Heart left ventricle (tissue), 16 donors: Measurements from ENCODE around the gene PLEKHA6. TPM values are rescaled to one million over a fixed set of nuclear protein-coding genes. Genes with fewer than 3 reads are reported as not detected.

Experiments used
- ATAC-seq, 4 donors: fragments of 200-7000 bp; cut with Tn5 transposase; one replicate each; pipeline ENCODE4 v1.9.1; 2020 to 2022; ENCODE audit warnings: moderate library complexity in 4 of 4, mild to moderate bottlenecking in 3 of 4, moderate number of reproducible peaks in 1 of 4
- DNase-seq, 5 donors: peaks; one replicate each; pipeline ENCODE4 v3.0.0-alpha.2; 2020
- H3K27ac ChIP-seq, 12 donors: fragments of 200-600 bp; sonication (generic) in 4 of 12; one replicate each; pipeline versions ENCODE4 v1.5.0 to v1.8.0; 2016 to 2022; ENCODE audit warnings: mild to moderate bottlenecking in 2 of 12
- H3K27me3 ChIP-seq, 9 donors: fragments of 200-600 bp; sonication (generic) in 2 of 9; one replicate each; pipeline versions ENCODE4 v1.5.1 to v1.8.0; 2016 to 2022; ENCODE audit warnings: mild to moderate bottlenecking in 3 of 9
- H3K36me3 ChIP-seq, 9 donors: fragments of 200-600 bp; sonication (generic) in 2 of 9; one replicate each; pipeline versions ENCODE4 v1.5.0 to v1.8.0; 2018 to 2022; ENCODE audit warnings: mild to moderate bottlenecking in 2 of 9
- H3K4me1 ChIP-seq, 12 donors: fragments of 200-600 bp; sonication (generic) in 4 of 12; one replicate each; pipeline versions ENCODE4 v1.5.0 to v1.8.0; 2016 to 2022; ENCODE audit warnings: mild to moderate bottlenecking in 3 of 12
- H3K4me3 ChIP-seq, 12 donors: fragments of 200-600 bp; sonication (generic) in 4 of 12; one replicate each; pipeline versions ENCODE4 v1.5.0 to v1.8.0; 2017 to 2022; ENCODE audit warnings: mild to moderate bottlenecking in 9 of 12, moderate library complexity in 4 of 12
- H3K9me3 ChIP-seq, 12 donors: fragments of 200-600 bp; sonication (generic) in 4 of 12; one replicate each; pipeline versions ENCODE4 v1.5.0 to v1.8.0; 2016 to 2022; ENCODE audit warnings: mild to moderate bottlenecking in 1 of 12
- POLR2A ChIP-seq, 2 donors: fragments of 450-650 bp; IDR thresholded peaks; one replicate each; pipeline ENCODE4 v1.6.1; 2017; ENCODE audit warnings: antibody characterized with exemption in 2 of 2, mild to moderate bottlenecking in 2 of 2, moderate library complexity in 2 of 2
- WGBS, 4 donors: extraction: QIAGEN DNeasy Blood & Tissue Kit in 2 of 4; methylation state at CpG; one replicate each; pipeline versions ENCODE4 v1.1.5 to v1.1.7; 2013 to 2018; 5-methylcytosine and 5-hydroxymethylcytosine counted together
- intact Hi-C, 10 donors: fragments of 100-400 bp; cut with DNase I; formaldehyde crosslinking; loops; one replicate each; pipeline versions ENCODE4 v1.11.1 to v1.14.2; 2022
- polyA plus RNA-seq, 2 donors: library from polyadenylated mRNA; stranded (reverse); fragments of 200-250 nt; gene quantifications; one replicate each; pipeline ENCODE4 v1.2.3, GENCODE V29; 2013
- total RNA-seq, 9 donors: library from RNA; depleted of rRNA in 2 of 9; stranded (reverse); fragments of >200 nt in 2 of 9; fragmentation: NEBNext Ultra II Directional in 3 of 9; extraction: Animal tissue kit (Norgen Biotek cat#: 25700) in 3 of 9; gene quantifications; one replicate each; pipeline versions ENCODE4 v1.1.0 to v1.2.4, GENCODE V29; 2016 to 2023
- TF ChIP-seq, protein P1 (sequence below), 12 donors: fragments of 200-600 bp; sonication (generic) in 4 of 12; IDR thresholded peaks; one replicate each; pipeline versions ENCODE4 v1.5.0 to v1.8.0; 2018 to 2022; ENCODE audit warnings: antibody characterized with exemption in 12 of 12, mild to moderate bottlenecking in 5 of 12
- donor health status: ischemic (EF 13 %, LVEDD 7.1; RV severe dilation, severe dysfunction).
- donor health status: healthy with polysubstance abuse.
- donor health status: DM: no; HTN: yes; CAD: no.
- donor health status: DM: no; HTN: no; CAD: no.
- donor health status: ischemic (EF 25% LVEDD 6.9; RV normal size, moderate dysfunction).
- donor health status: ischemic (EF 25% LVEDD 5.7; RV mildly dilated, moderate dysfunction).
- donor health status: healthy.
- donor health status: DM: yes; HTN: yes; CAD: no.
- donor health status: ischemic (EF 35%, LVEDD 5.7; RV mildly dilated, moderate dysfunction).
- donor health status: nonischemic (EF 11% LVEDD 7.7; RV severe dilation, severe dysfunction).
- donor health status: DM: yes; HTN: yes; CAD: no.
- donor health status: PGD.
- donor health status: ischemic (EF 29% LVEDD 5.4; RV normal size, mild dysfunction).
- donor health status: nonischemic (EF 23%, LVEDD 6.1; RV moderate dilation, normal function).

PLEKHA6 gene
- total and polyA plus RNA-seq, 11 donors = 5.2 to 33.2 (median 18.9) TPM

DNA sequence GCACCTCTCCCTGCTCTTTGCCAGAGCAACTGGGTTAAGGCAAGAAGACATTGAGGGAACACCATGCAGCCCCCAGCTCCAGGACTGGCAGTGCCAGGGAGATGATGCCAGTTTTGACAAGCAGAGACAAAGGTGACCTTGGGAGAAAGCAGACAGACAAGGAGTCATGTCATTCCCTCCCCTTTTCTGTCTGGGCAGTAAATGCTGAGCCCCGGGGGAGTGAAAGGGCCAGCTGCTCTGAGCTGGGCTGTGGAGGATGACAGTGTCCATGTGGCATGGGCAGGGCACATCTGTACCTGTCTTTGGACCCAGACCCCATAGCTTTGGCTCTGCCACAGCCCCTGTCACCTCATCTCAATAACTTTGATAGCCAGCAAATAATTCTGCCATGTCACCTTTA is 24.2 kb downstream of the PLEKHA6 start:
- H3K36me3 ChIP-seq = no peaks in the 10 kb centered on the region
- no peaks in the 10 kb centered on the region for H3K9me3 ChIP-seq
- TF ChIP-seq POLR2A (IDR thresholded peaks at IDR 0.05) = no peak
- TF ChIP-seq, protein P1, sequence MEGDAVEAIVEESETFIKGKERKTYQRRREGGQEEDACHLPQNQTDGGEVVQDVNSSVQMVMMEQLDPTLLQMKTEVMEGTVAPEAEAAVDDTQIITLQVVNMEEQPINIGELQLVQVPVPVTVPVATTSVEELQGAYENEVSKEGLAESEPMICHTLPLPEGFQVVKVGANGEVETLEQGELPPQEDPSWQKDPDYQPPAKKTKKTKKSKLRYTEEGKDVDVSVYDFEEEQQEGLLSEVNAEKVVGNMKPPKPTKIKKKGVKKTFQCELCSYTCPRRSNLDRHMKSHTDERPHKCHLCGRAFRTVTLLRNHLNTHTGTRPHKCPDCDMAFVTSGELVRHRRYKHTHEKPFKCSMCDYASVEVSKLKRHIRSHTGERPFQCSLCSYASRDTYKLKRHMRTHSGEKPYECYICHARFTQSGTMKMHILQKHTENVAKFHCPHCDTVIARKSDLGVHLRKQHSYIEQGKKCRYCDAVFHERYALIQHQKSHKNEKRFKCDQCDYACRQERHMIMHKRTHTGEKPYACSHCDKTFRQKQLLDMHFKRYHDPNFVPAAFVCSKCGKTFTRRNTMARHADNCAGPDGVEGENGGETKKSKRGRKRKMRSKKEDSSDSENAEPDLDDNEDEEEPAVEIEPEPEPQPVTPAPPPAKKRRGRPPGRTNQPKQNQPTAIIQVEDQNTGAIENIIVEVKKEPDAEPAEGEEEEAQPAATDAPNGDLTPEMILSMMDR (IDR thresholded peaks at IDR 0.05) = no peak
- H3K4me1 ChIP-seq = peaks cover 0 to 41% (median 0%) of the 10 kb centered on the region in 12 donors
- no peak overlapping the region for H3K27ac ChIP-seq
- 50 to 76% (median 58%) methylated on average over 1 of the region's 1 CpG for WGBS, 4 donors
- intact Hi-C loops = no loop called here
- no peak overlapping the region for H3K4me3 ChIP-seq
- no peaks in the 10 kb centered on the region for H3K27me3 ChIP-seq
- DNase-seq (no peak), ATAC-seq (no peak)

DNA sequence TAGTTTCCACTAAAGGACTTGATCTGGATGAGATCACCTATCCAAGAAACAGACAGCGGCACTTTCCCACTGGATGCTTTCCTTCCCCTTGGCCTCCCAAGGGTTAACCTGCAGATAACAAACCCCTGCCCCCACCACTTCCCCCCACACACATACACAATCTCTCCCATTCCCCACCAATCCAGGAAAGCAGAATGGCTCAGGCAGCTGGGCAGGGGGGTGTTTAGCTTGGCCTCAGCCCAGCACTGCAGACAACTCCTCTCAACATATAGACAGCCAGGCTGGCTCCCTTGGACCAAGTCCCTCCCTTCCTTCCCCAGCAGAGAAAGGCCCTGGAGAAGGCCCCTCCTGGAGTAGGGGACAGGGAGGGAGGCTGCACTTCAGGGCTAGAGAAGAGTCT is 24.6 kb downstream of the PLEKHA6 start:
- H3K27me3 ChIP-seq = no peaks in the 10 kb centered on the region
- no peak for TF ChIP-seq POLR2A (IDR thresholded peaks at IDR 0.05)
- no peak overlapping the region for H3K4me3 ChIP-seq
- H3K4me1 ChIP-seq = peaks cover 0 to 37% (median 0%) of the 10 kb centered on the region in 12 donors
- no peaks in the 10 kb centered on the region for H3K36me3 ChIP-seq
- intact Hi-C loops = no loop called here
- ATAC-seq (no peak), DNase-seq (no peak)
- 76 to 85% (median 79%) methylated on average over 1 of the region's 1 CpG for WGBS, 4 donors
- H3K9me3 ChIP-seq = no peaks in the 10 kb centered on the region
- no peak overlapping the region for H3K27ac ChIP-seq

DNA sequence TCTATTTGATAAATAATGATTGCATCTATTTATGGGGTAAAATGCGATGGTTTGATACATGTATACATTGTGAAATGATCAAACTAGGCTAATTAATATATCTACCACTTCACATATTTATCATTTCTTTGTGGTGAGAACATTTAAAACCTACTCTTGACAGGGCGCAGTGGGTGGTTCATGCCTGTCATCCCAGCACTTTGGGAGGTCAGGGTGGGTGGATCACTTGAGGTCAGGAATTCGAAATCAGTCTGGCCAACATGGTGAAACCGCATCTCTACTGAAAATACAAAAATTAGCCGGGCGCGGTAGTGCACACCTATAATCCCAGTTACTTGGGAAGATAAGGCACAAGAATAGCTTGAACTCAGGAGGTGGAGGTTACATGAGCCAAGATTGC is 25.3 kb downstream of the PLEKHA6 start:
- Histone ChIP-seq H3K4me1 (peaks cover 0 to 31% (median 0%) of the 10 kb centered on the region in 12 donors), H3K36me3 (no peaks in the 10 kb centered on the region), H3K4me3 (no peak overlapping the region), H3K27ac (no peak overlapping the region), H3K9me3 (no peaks in the 10 kb centered on the region), H3K27me3 (no peaks in the 10 kb centered on the region)
- DNase-seq = no peak
- no peak for TF ChIP-seq POLR2A (IDR thresholded peaks at IDR 0.05)
- TF ChIP-seq, protein P1 (IDR thresholded peaks at IDR 0.05) = no peak
- WGBS, 4 donors = 88 to 94% (median 90%) methylated on average over 7 of the region's 7 CpGs
- intact Hi-C loops = no loop called here
- ATAC-seq = no peak

DNA sequence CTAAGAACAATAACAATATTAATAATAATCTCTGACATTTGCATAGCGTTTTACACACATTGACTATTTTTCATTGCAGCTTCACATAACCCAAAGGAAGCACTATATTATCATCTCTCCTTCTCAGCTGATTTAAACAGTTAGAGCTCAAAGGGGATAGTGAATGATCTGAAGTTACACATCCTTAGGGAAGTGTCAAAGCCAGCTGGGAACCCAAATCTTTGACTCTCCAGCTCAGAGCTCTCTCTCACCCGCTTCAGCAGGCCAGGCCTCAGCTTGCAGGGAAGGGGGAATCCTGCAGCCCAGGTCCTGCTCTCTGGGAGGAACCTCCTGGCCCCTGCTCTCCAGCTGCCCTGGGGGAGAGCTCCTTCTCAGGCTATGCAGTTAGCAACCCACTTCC is 26.3 kb downstream of the PLEKHA6 start:
- no peaks in the 10 kb centered on the region for H3K36me3 ChIP-seq
- 83 to 87% (median 85%) methylated on average over 2 of the region's 2 CpGs for WGBS, 4 donors
- ATAC-seq = no peak
- H3K27me3 ChIP-seq = no peaks in the 10 kb centered on the region
- H3K27ac ChIP-seq = no peak overlapping the region
- peaks cover 0 to 23% (median 0%) of the 10 kb centered on the region in 12 donors for H3K4me1 ChIP-seq
- no peak for DNase-seq
- no peak overlapping the region for H3K4me3 ChIP-seq
- TF ChIP-seq POLR2A (IDR thresholded peaks at IDR 0.05) = no peak
- TF ChIP-seq, protein P1 (IDR thresholded peaks at IDR 0.05) = no peak
- intact Hi-C loops = no loop called here
- H3K9me3 ChIP-seq = no peaks in the 10 kb centered on the region

DNA sequence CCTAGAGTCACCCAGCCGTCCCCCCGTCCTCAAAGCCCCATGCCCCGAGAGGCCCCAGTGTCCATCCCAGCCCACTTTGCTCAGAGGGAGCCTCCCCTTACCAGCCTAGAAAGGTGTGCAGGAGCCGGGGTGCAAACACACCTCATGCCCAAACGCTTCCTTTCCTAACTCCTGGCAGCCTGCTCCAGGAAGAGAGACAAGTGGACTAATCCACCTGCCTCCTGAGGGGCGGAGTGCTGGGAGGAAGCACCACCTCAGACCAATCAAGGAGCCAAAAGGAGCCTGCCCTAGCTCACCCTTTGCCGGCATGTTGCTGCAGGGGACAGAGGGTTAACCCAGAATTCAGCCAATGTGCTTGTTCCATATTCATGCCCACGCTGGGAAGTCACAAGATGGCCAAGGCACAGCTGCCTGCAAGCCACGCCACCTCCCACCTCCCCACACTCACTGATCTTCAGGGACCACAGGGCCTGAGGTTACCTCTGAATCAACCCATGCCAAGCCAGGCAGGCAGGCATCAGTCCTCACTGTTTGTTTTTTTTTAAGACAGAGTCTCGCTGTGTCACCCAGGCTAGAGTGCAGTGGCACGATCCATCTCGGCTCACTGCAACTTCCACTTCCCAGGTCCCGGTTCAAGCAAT is 27.8 kb downstream of the PLEKHA6 start:
- Histone ChIP-seq H3K27me3 (no peaks in the 10 kb centered on the region), H3K4me3 (no peak overlapping the region), H3K9me3 (no peaks in the 10 kb centered on the region), H3K36me3 (no peaks in the 10 kb centered on the region), H3K27ac (no peak overlapping the region), H3K4me1 (peaks cover 0 to 15% (median 0%) of the 10 kb centered on the region in 12 donors)
- intact Hi-C loops = no loop called here
- DNase-seq = no peak
- WGBS, 4 donors = 94 to 97% (median 94%) methylated on average over 12 to 13 of the region's 13 CpGs
- no peak for ATAC-seq
- TF ChIP-seq POLR2A (IDR thresholded peaks at IDR 0.05) = no peak
- TF ChIP-seq, protein P1 (IDR thresholded peaks at IDR 0.05) = no peak
